Neural cell (in vitro differentiated cells): Measurements from ENCODE around the gene SRRM2.

Source experiments
- EP300 ChIP-seq: fragments of 450-650 bp; conservative IDR thresholded peaks from 2 replicates; pipeline ENCODE4 v1.6.1; 2014; ENCODE audit warnings: antibody characterized with exemption, mild to moderate bottlenecking, moderate library complexity; ENCODE audit not compliant: poor library complexity, severe bottlenecking
- EZH2 ChIP-seq: fragments of 200-600, 300-800 bp; shearing (Covaris generic), sonication (generic); IDR thresholded peaks from 2 replicates; pipeline ENCODE4 v1.6.1; 2014; ENCODE audit warnings: antibody characterized with exemption, low read length, borderline replicate concordance, mild to moderate bottlenecking; ENCODE audit not compliant: insufficient read depth, poor library complexity, severe bottlenecking
- RAD21 ChIP-seq: fragments of 450-650 bp; conservative IDR thresholded peaks from 2 replicates; pipeline ENCODE4 v1.6.1; 2014; ENCODE audit warnings: antibody characterized with exemption, mild to moderate bottlenecking, moderate library complexity
- TAF1 ChIP-seq: IDR thresholded peaks from 2 replicates; pipeline ENCODE4 v1.6.1; 2012; ENCODE audit warnings: low read depth
- TF ChIP-seq, protein P1 (sequence below): IDR thresholded peaks from 2 replicates; pipeline ENCODE4 v1.6.1; 2012; ENCODE audit warnings: borderline replicate concordance
- TF ChIP-seq, protein P2 (sequence below): fragments of 450-650 bp; IDR thresholded peaks from 2 replicates; pipeline ENCODE4 v1.5.1; 2014; ENCODE audit warnings: antibody characterized with exemption, mild to moderate bottlenecking, moderate library complexity; ENCODE audit not compliant: poor library complexity, severe bottlenecking

DNA sequence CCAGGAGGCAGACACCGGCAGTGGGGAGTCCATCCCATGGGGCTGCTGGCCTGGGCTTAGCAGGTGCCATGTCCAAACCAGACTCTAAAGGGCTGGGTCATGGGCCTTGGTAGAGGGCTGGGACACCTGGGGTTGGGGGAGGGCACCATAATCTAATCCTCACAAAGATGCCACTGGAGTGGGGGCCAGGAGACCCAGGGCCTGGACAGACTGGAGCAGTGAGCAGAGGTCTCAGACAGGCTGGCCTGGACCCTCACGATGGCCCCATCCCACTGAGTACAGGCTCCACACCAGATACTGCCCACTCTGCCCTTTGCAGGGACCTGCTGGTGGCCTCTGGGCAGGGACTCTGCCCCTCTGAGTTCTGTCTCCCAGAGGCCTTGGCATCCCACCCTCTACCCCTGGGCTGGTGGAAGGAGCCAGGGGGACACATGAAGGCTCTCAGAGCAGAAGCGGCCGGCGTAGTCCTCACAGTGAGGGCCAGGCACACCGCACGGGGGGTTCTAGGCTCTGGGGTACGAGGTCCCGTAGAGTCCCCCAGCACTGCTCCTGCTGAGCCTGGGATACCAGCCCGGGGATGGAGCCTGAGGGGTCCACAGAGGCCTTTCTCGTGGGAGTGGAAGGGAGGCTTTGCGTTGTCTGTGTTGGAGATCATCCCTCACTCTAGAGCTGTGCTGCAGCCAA, 10.0 kb upstream of the SRRM2 start:
- TF ChIP-seq, protein P1, sequence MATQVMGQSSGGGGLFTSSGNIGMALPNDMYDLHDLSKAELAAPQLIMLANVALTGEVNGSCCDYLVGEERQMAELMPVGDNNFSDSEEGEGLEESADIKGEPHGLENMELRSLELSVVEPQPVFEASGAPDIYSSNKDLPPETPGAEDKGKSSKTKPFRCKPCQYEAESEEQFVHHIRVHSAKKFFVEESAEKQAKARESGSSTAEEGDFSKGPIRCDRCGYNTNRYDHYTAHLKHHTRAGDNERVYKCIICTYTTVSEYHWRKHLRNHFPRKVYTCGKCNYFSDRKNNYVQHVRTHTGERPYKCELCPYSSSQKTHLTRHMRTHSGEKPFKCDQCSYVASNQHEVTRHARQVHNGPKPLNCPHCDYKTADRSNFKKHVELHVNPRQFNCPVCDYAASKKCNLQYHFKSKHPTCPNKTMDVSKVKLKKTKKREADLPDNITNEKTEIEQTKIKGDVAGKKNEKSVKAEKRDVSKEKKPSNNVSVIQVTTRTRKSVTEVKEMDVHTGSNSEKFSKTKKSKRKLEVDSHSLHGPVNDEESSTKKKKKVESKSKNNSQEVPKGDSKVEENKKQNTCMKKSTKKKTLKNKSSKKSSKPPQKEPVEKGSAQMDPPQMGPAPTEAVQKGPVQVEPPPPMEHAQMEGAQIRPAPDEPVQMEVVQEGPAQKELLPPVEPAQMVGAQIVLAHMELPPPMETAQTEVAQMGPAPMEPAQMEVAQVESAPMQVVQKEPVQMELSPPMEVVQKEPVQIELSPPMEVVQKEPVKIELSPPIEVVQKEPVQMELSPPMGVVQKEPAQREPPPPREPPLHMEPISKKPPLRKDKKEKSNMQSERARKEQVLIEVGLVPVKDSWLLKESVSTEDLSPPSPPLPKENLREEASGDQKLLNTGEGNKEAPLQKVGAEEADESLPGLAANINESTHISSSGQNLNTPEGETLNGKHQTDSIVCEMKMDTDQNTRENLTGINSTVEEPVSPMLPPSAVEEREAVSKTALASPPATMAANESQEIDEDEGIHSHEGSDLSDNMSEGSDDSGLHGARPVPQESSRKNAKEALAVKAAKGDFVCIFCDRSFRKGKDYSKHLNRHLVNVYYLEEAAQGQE: no peak
- TF ChIP-seq, protein P2, sequence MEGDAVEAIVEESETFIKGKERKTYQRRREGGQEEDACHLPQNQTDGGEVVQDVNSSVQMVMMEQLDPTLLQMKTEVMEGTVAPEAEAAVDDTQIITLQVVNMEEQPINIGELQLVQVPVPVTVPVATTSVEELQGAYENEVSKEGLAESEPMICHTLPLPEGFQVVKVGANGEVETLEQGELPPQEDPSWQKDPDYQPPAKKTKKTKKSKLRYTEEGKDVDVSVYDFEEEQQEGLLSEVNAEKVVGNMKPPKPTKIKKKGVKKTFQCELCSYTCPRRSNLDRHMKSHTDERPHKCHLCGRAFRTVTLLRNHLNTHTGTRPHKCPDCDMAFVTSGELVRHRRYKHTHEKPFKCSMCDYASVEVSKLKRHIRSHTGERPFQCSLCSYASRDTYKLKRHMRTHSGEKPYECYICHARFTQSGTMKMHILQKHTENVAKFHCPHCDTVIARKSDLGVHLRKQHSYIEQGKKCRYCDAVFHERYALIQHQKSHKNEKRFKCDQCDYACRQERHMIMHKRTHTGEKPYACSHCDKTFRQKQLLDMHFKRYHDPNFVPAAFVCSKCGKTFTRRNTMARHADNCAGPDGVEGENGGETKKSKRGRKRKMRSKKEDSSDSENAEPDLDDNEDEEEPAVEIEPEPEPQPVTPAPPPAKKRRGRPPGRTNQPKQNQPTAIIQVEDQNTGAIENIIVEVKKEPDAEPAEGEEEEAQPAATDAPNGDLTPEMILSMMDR: no peak
- TF ChIP-seq EP300 (no peak), EZH2 (no peak), RAD21 (no peak), TAF1 (no peak)
